Measurements from ENCODE around the gene GRK2.

GRCh38 chr11:67273260-67273990 is 7.2 kb downstream of the GRK2 start:
- TF ChIP-seq EZH2 (IDR thresholded peaks at IDR 0.05; ENCODE audit: low read length, missing control alignments) (no peak), CTCF (conservative IDR thresholded peaks at IDR 0.05 in 1 of 2, IDR thresholded peaks at IDR 0.05 in 1 of 2; ENCODE audit: low read depth in 1 of 2, low read length in 2 of 2) (no peak)
